ENCODE data around the gene ZNF45.

Gene ZNF45

GRCh38 chr19:43934985-43935708, at the start of gene ZNF45:
Gene ZNF45, minus strand, starts transcription at chr19:43935282. Its CDS starts 13,097 bp downstream, at chr19:43922185.
- TF ChIP-seq CTCF (IDR thresholded peaks at IDR 0.05; ENCODE audit: extremely low read depth, missing control alignments), result no peak
- DNase-seq (ENCODE audit: low spot score), result peak; percentile 89

- no peak for TF ChIP-seq CTCF (IDR thresholded peaks at IDR 0.05; ENCODE audit: extremely low read depth, missing control alignments)
- no peak for DNase-seq (ENCODE audit: low spot score)
Measured at GRCh38 chr19:43984687-43985000, 49.6 kb upstream of the ZNF45 start.

- no peak for TF ChIP-seq CTCF (IDR thresholded peaks at IDR 0.05; ENCODE audit: extremely low read depth, missing control alignments)
- peak; percentile 66 for DNase-seq (ENCODE audit: low spot score)
Measured at GRCh38 chr19:43983912-43984686, 49.0 kb upstream of the ZNF45 start, which contains the start of gene ZNF155. Gene ZNF155, plus strand, starts transcription at chr19:43984188. Its CDS starts 4,356 bp downstream, at chr19:43988544.

- DNase-seq (ENCODE audit: low spot score), result no peak
- no peak for TF ChIP-seq CTCF (IDR thresholded peaks at IDR 0.05; ENCODE audit: extremely low read depth, missing control alignments)
Measured at GRCh38 chr19:43983544-43983911, 48.4 kb upstream of the ZNF45 start.

- no peak for TF ChIP-seq CTCF (IDR thresholded peaks at IDR 0.05; ENCODE audit: extremely low read depth, missing control alignments)
- no peak for DNase-seq (ENCODE audit: low spot score)
Measured at GRCh38 chr19:43976732-43977131, 41.6 kb upstream of the ZNF45 start.

- no peak for DNase-seq (ENCODE audit: low spot score)
- no peak for TF ChIP-seq CTCF (IDR thresholded peaks at IDR 0.05; ENCODE audit: extremely low read depth, missing control alignments)
Measured at GRCh38 chr19:43966079-43966694, 31.1 kb upstream of the ZNF45 start.

- TF ChIP-seq CTCF (IDR thresholded peaks at IDR 0.05; ENCODE audit: extremely low read depth, missing control alignments), result no peak
- DNase-seq (ENCODE audit: low spot score), result no peak
Measured at GRCh38 chr19:43960411-43960810, 25.3 kb upstream of the ZNF45 start.

All from GM20000 (cell line).